ENCODE results near the gene MCCC2.

DNA sequence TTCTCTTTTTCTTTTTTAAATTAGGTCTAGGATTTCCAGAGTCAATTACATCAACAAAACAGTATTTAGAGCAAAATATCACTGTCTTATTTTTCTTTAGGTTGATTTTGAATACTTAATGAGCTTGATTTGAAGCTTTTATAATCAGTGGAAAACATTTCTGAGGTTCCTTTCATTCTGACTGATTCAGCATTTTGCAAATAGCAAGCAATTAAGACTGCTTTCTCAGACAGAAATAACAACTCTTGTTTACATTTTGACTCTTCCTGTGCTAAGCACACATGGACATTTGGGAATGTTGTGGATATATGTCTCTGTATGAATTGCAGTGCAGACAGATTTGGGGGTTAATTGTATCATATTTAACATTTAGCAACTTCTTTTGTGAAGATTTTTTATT lies 22.2 kb upstream of the MCCC2 start:
- TF ChIP-seq YY1 (IDR thresholded peaks at IDR 0.05) (no peak), EGR1 (IDR thresholded peaks at IDR 0.05; ENCODE audit: low read depth in 2 of 2) (no peak), NR2F2 (IDR thresholded peaks at IDR 0.05) (no peak), JUND (IDR thresholded peaks at IDR 0.05) (no peak), SP1 (IDR thresholded peaks at IDR 0.05) (no peak), GABPA (IDR thresholded peaks at IDR 0.05 in 1 of 2, conservative IDR thresholded peaks at IDR 0.05 in 1 of 2) (no peak), RXRA (IDR thresholded peaks at IDR 0.05) (no peak), RAD21 (IDR thresholded peaks at IDR 0.05) (no peak), MAX (IDR thresholded peaks at IDR 0.05) (no peak), ATF3 (IDR thresholded peaks at IDR 0.05) (no peak)
- TF ChIP-seq, protein P1, sequence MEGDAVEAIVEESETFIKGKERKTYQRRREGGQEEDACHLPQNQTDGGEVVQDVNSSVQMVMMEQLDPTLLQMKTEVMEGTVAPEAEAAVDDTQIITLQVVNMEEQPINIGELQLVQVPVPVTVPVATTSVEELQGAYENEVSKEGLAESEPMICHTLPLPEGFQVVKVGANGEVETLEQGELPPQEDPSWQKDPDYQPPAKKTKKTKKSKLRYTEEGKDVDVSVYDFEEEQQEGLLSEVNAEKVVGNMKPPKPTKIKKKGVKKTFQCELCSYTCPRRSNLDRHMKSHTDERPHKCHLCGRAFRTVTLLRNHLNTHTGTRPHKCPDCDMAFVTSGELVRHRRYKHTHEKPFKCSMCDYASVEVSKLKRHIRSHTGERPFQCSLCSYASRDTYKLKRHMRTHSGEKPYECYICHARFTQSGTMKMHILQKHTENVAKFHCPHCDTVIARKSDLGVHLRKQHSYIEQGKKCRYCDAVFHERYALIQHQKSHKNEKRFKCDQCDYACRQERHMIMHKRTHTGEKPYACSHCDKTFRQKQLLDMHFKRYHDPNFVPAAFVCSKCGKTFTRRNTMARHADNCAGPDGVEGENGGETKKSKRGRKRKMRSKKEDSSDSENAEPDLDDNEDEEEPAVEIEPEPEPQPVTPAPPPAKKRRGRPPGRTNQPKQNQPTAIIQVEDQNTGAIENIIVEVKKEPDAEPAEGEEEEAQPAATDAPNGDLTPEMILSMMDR (IDR thresholded peaks at IDR 0.05; ENCODE audit: low read depth, low read length, missing input control) = no peak
- TF ChIP-seq, protein P2, sequence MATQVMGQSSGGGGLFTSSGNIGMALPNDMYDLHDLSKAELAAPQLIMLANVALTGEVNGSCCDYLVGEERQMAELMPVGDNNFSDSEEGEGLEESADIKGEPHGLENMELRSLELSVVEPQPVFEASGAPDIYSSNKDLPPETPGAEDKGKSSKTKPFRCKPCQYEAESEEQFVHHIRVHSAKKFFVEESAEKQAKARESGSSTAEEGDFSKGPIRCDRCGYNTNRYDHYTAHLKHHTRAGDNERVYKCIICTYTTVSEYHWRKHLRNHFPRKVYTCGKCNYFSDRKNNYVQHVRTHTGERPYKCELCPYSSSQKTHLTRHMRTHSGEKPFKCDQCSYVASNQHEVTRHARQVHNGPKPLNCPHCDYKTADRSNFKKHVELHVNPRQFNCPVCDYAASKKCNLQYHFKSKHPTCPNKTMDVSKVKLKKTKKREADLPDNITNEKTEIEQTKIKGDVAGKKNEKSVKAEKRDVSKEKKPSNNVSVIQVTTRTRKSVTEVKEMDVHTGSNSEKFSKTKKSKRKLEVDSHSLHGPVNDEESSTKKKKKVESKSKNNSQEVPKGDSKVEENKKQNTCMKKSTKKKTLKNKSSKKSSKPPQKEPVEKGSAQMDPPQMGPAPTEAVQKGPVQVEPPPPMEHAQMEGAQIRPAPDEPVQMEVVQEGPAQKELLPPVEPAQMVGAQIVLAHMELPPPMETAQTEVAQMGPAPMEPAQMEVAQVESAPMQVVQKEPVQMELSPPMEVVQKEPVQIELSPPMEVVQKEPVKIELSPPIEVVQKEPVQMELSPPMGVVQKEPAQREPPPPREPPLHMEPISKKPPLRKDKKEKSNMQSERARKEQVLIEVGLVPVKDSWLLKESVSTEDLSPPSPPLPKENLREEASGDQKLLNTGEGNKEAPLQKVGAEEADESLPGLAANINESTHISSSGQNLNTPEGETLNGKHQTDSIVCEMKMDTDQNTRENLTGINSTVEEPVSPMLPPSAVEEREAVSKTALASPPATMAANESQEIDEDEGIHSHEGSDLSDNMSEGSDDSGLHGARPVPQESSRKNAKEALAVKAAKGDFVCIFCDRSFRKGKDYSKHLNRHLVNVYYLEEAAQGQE (IDR thresholded peaks at IDR 0.05) = no peak
- TF ChIP-seq, protein P3, sequence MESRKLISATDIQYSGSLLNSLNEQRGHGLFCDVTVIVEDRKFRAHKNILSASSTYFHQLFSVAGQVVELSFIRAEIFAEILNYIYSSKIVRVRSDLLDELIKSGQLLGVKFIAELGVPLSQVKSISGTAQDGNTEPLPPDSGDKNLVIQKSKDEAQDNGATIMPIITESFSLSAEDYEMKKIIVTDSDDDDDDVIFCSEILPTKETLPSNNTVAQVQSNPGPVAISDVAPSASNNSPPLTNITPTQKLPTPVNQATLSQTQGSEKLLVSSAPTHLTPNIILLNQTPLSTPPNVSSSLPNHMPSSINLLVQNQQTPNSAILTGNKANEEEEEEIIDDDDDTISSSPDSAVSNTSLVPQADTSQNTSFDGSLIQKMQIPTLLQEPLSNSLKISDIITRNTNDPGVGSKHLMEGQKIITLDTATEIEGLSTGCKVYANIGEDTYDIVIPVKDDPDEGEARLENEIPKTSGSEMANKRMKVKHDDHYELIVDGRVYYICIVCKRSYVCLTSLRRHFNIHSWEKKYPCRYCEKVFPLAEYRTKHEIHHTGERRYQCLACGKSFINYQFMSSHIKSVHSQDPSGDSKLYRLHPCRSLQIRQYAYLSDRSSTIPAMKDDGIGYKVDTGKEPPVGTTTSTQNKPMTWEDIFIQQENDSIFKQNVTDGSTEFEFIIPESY (IDR thresholded peaks at IDR 0.05) = no peak
